CD14-positive monocyte (primary cell): ENCODE results near the gene SCAMP4. TPM values are rescaled to one million over a fixed set of nuclear protein-coding genes. Genes with fewer than 3 reads are reported as not detected.

Experiments used
- DNase-seq, 3 donors: peaks; one replicate each; pipeline ENCODE4 v3.0.0-alpha.2; 2011 to 2022
- H2AFZ ChIP-seq: 2 replicates; pipeline ENCODE4 v1.6.0; 2012; ENCODE audit warnings: mild to moderate bottlenecking, low read depth, low read length, inconsistent platforms; ENCODE audit not compliant: insufficient read depth, poor library complexity, severe bottlenecking
- H3K27ac ChIP-seq, 2 donors: 1 replicate in 1 of 2; 2 replicates in 1 of 2; pipeline ENCODE4 v1.5.1; 2012 to 2013; ENCODE audit warnings: low read length in 2 of 2, control low read depth in 1 of 2, inconsistent platforms in 1 of 2, low read depth in 1 of 2, mild to moderate bottlenecking in 1 of 2
- H3K27me3 ChIP-seq, 2 donors: one replicate each; pipeline versions ENCODE4 v1.6.0 to v1.6.1; 2011 to 2013; ENCODE audit warnings: low read length in 2 of 2; ENCODE audit not compliant: control insufficient read depth in 2 of 2, insufficient read depth in 2 of 2
- H3K36me3 ChIP-seq, 2 donors: replicated peaks in 1 of 2; 1 replicate in 1 of 2; 2 replicates in 1 of 2; pipeline versions ENCODE4 v1.5.1 to v1.6.1; 2012 to 2013; ENCODE audit warnings: low read length in 2 of 2, control low read depth in 1 of 2, inconsistent platforms in 1 of 2, mild to moderate bottlenecking in 1 of 2; ENCODE audit not compliant: insufficient read depth in 2 of 2, control insufficient read depth in 1 of 2
- H3K4me1 ChIP-seq, 2 donors: 1 replicate in 1 of 2; 2 replicates in 1 of 2; pipeline versions ENCODE4 v1.5.1 to v1.6.1; 2012 to 2013; ENCODE audit warnings: low read length in 2 of 2, control low read depth in 1 of 2, inconsistent platforms in 1 of 2, mild to moderate bottlenecking in 1 of 2, moderate library complexity in 1 of 2; ENCODE audit not compliant: insufficient read depth in 2 of 2, control insufficient read depth in 1 of 2
- H3K4me2 ChIP-seq: replicated peaks from 2 replicates; pipeline ENCODE3; 2012; ENCODE audit warnings: low read length, moderate library complexity, mild to moderate bottlenecking; ENCODE audit not compliant: poor library complexity, severe bottlenecking; ENCODE audit errors: extremely low read depth
- H3K4me3 ChIP-seq, 3 experiments: fragments of 200-600 bp in 1 of 3; sonication (generic) in 1 of 3; replicated peaks in 1 of 3; 1 replicate in 2 of 3; 2 replicates in 1 of 3; pipeline ENCODE4 v1.5.1; 2011 to 2013; ENCODE audit warnings: low read length in 3 of 3, mild to moderate bottlenecking in 3 of 3, control low read depth in 2 of 3, low read depth in 2 of 3, inconsistent platforms in 1 of 3, moderate library complexity in 1 of 3
- H3K79me2 ChIP-seq: 2 replicates; pipeline ENCODE4 v1.6.0; 2012; ENCODE audit warnings: mild to moderate bottlenecking, control low read depth, inconsistent platforms, low read length, moderate library complexity; ENCODE audit not compliant: insufficient read depth
- H3K9ac ChIP-seq: 2 replicates; pipeline ENCODE4 v1.6.0; 2017; ENCODE audit warnings: low read length, mild to moderate bottlenecking; ENCODE audit not compliant: insufficient read depth, poor library complexity, severe bottlenecking
- H3K9me3 ChIP-seq, 2 donors: replicated peaks in 1 of 2; 1 replicate in 1 of 2; 2 replicates in 1 of 2; pipeline versions ENCODE4 v1.5.1 to v1.6.1; 2012 to 2013; ENCODE audit warnings: low read length in 2 of 2, control low read depth in 1 of 2; ENCODE audit not compliant: control insufficient read depth in 1 of 2, insufficient read depth in 1 of 2
- H4K20me1 ChIP-seq: 2 replicates; pipeline ENCODE4 v1.6.0; 2012; ENCODE audit warnings: mild to moderate bottlenecking, low read length, control low read depth, moderate library complexity; ENCODE audit not compliant: insufficient read depth
- H3K27ac Mint-ChIP-seq, 7 donors: one replicate each; pipeline ENCODE4 v1.8.0; 2020; ENCODE audit warnings: mild to moderate bottlenecking in 7 of 7, mixed read lengths in 7 of 7, moderate library complexity in 6 of 7, inconsistent platforms in 2 of 7
- H3K27me3 Mint-ChIP-seq, 3 donors: one replicate each; pipeline ENCODE4 v1.8.0; 2021 to 2022; ENCODE audit warnings: low read depth in 3 of 3, mild to moderate bottlenecking in 3 of 3, mixed read lengths in 3 of 3, moderate library complexity in 3 of 3, inconsistent platforms in 1 of 3
- H3K36me3 Mint-ChIP-seq, 2 donors: one replicate each; pipeline ENCODE4 v1.8.0; 2020; ENCODE audit warnings: mixed read lengths in 2 of 2, inconsistent platforms in 1 of 2, mild to moderate bottlenecking in 1 of 2
- H3K4me1 Mint-ChIP-seq: one replicate; pipeline ENCODE4 v1.8.0; 2020; ENCODE audit warnings: mild to moderate bottlenecking, mixed read lengths
- H3K4me3 Mint-ChIP-seq, 2 donors: one replicate each; pipeline ENCODE4 v1.8.0; 2020; ENCODE audit warnings: mild to moderate bottlenecking in 2 of 2, mixed read lengths in 2 of 2, moderate library complexity in 1 of 2
- H3K9me3 Mint-ChIP-seq, 7 donors: one replicate each; pipeline ENCODE4 v1.8.0; 2020 to 2022; ENCODE audit warnings: mixed read lengths in 7 of 7, mild to moderate bottlenecking in 6 of 7, moderate library complexity in 6 of 7, inconsistent platforms in 2 of 7
- WGBS: methylation state at CpG from one replicate; pipeline ENCODE4 v1.1.5; 2013; ENCODE audit warnings: missing lambda C conversion rate; ENCODE audit not compliant: insufficient coverage; 5-methylcytosine and 5-hydroxymethylcytosine counted together
- intact Hi-C, 2 donors: fragments of 100-400 bp; cut with micrococcal nuclease; formaldehyde crosslinking; loops; one replicate each; pipeline versions ENCODE4 v1.15.0 to v1.15.1; 2023
- polyA plus RNA-seq, 3 donors: library from polyadenylated mRNA; depleted of rRNA in 1 of 3; unstranded in 2 of 3; stranded (reverse) in 1 of 3; fragments of 300-500 nt in 2 of 3; fragments of >200 nt in 1 of 3; fragmentation: Illumina TruSeq in 2 of 3; gene quantifications; 1 replicate in 2 of 3; 2 replicates in 1 of 3; pipeline ENCODE4 v1.2.3, GENCODE V29; 2012 to 2021
- TF ChIP-seq, protein P1 (sequence below): fragments of 200-600 bp; IDR thresholded peaks from one replicate; pipeline ENCODE4 v1.8.0; 2022; ENCODE audit warnings: antibody characterized with exemption, mild to moderate bottlenecking

SCAMP4 gene
- polyA plus RNA-seq, 3 donors: 11.9 to 39.4 (median 15.4) TPM

DNA sequence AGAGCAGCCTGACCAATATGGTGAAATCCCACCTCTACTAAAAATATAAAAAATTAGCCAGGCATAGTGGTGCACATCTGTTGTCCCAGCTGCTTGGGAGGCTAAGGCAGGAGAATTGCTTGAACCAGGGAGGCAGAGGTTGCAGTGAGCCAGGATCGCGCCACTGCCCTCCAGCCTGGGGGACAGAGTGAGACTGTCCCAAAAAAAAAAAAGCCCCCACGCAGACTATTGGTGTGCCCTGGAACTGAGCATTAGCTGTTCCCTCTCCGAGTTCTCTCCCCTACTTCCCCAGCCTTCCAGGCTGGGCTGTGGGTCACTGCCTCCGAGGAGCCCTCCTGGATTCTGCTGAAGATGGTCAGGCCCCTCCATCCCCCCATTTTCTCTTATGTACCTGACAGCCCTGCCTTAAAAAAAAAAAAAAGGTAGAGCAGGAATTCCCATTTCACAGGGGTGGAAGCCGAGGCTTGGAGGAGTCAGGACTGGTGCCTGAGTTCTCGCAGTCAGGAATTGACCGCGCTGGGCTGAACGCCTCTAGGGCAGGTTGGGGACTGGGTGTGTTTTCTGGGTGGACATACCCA lies 1.9 kb downstream of the SCAMP4 start:
- H3K27ac Mint-ChIP-seq: peak overlapping the region in 1 of 7 donors; percentile 57

DNA sequence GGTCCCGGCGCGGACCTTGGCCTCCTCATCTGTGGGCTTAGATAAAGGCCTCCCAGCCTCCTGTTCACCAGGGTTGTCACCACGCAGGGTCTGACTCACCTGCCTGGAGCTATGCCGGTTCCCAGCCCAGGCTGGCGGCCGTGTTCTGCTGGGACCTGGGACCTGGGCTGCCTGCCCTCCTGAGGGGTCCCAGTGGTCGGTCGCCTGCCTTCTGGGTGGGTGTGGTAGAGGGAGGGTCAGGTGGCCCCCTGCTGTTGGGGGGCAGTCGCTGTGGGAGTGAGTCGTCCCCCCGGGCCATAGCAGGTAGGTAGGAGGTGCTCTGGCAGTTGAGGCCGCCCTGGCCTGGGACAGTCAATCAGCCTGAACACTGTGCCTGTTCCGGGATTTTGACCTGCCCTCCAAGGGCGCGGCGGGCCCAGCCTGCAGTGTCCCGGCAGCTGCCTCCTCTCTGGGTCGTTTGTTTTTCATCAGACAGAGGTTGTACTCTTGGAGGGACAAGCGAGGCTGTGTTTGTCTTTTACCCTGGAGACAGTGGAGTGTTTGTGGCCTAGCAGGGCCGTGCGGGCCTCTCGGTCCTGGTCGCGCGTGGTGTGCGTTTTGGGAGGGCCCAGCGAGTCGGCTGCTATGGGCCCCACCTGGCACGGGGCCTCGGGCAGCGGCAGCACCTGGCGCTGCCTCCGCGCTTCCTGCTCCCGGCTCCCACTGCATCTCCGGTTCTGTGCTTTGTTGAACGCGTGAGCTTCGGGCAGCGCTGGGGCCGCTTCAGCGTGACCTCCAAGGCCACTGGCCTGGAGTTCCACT lies 2.6 kb downstream of the SCAMP4 start:
- Histone ChIP-seq H3K9ac (no peak overlapping the region), H3K27ac (no peak overlapping the region), H3K36me3 (peaks cover 2 to 10% of the 10 kb centered on the region in 2 donors), H3K4me1 (peaks cover 29 to 47% of the 10 kb centered on the region in 2 donors), H3K27me3 (no peaks in the 10 kb centered on the region), H3K79me2 (peaks cover 66% of the 10 kb centered on the region), H4K20me1 (peaks cover 52% of the 10 kb centered on the region), H3K9me3 (no peaks in the 10 kb centered on the region), H3K4me2 (no peak overlapping the region), H2AFZ (no peak overlapping the region), H3K4me3 (no peak overlapping the region)
- Mint-ChIP-seq H3K4me3 (no peak overlapping the region), H3K27ac (peak overlapping the region in 1 of 7 donors; percentile 42), H3K36me3 (peaks cover 2 to 17% of the 10 kb centered on the region in 2 donors), H3K9me3 (no peaks in the 10 kb centered on the region), H3K27me3 (no peaks in the 10 kb centered on the region), H3K4me1 (peaks cover 46% of the 10 kb centered on the region)
- TF ChIP-seq, protein P1, sequence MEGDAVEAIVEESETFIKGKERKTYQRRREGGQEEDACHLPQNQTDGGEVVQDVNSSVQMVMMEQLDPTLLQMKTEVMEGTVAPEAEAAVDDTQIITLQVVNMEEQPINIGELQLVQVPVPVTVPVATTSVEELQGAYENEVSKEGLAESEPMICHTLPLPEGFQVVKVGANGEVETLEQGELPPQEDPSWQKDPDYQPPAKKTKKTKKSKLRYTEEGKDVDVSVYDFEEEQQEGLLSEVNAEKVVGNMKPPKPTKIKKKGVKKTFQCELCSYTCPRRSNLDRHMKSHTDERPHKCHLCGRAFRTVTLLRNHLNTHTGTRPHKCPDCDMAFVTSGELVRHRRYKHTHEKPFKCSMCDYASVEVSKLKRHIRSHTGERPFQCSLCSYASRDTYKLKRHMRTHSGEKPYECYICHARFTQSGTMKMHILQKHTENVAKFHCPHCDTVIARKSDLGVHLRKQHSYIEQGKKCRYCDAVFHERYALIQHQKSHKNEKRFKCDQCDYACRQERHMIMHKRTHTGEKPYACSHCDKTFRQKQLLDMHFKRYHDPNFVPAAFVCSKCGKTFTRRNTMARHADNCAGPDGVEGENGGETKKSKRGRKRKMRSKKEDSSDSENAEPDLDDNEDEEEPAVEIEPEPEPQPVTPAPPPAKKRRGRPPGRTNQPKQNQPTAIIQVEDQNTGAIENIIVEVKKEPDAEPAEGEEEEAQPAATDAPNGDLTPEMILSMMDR: no peak
- 95% methylated on average over 37 of the region's 43 CpGs for WGBS
- DNase-seq: no peak
- intact Hi-C loops: no loop called here

More for the DNA sequence above, 1.9 kb downstream of the SCAMP4 start:
- 96% methylated on average over 5 of the region's 10 CpGs for WGBS
- Histone ChIP-seq H2AFZ (no peak overlapping the region), H3K27me3 (no peaks in the 10 kb centered on the region), H3K4me3 (no peak overlapping the region), H3K79me2 (peaks cover 59% of the 10 kb centered on the region), H3K36me3 (peaks cover 2 to 3% of the 10 kb centered on the region in 2 donors), H3K9me3 (no peaks in the 10 kb centered on the region), H3K4me2 (no peak overlapping the region), H3K4me1 (peaks cover 36 to 54% of the 10 kb centered on the region in 2 donors), H4K20me1 (peaks cover 48% of the 10 kb centered on the region), H3K9ac (no peak overlapping the region), H3K27ac (no peak overlapping the region)
- no peaks in the 10 kb centered on the region for H3K9me3 Mint-ChIP-seq
- H3K36me3 Mint-ChIP-seq: peaks cover 2 to 15% of the 10 kb centered on the region in 2 donors
- H3K4me3 Mint-ChIP-seq: no peak overlapping the region
- H3K4me1 Mint-ChIP-seq: peaks cover 48% of the 10 kb centered on the region
- intact Hi-C loops: no loop called here
- TF ChIP-seq, protein P1: no peak
- no peak for DNase-seq
- H3K27me3 Mint-ChIP-seq: no peaks in the 10 kb centered on the region
